AG10803 (cell line): ENCODE measurements around the gene GGA2.

Experiments used
- DNase-seq: peaks from one replicate; pipeline ENCODE4 v3.0.0; 2010; ENCODE audit warnings: low read depth
- H3K4me3 ChIP-seq: 2 replicates; pipeline ENCODE4 v1.5.1; 2011; ENCODE audit warnings: mild to moderate bottlenecking, low read length, control low read depth
- TF ChIP-seq, protein P1 (sequence below): conservative IDR thresholded peaks from 2 replicates; pipeline ENCODE4 v1.5.1; 2011; ENCODE audit warnings: mild to moderate bottlenecking, low read length, control low read depth, inconsistent platforms

GGA2 gene

DNA sequence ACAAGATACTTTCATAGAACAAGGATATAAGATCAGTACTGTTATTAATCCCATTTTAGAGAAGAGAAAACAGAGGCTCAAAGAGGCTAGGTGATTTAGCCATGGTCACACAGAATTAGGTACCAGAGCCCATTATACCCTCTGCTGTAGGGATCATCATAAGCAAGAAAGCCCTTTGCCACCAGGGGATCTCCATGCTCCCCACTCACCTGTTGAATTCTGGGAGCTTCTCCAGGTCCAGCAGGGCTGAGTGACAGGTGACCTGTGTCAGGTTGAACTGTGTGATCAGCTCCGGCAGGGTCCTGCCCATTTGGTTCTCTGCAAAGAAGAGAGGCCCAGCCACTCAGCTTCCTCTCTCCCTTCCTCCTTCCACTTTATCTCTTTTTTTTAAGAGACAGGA lies 22.2 kb upstream of the GGA2 start:
- H3K4me3 ChIP-seq = no peak overlapping the region
- TF ChIP-seq, protein P1, sequence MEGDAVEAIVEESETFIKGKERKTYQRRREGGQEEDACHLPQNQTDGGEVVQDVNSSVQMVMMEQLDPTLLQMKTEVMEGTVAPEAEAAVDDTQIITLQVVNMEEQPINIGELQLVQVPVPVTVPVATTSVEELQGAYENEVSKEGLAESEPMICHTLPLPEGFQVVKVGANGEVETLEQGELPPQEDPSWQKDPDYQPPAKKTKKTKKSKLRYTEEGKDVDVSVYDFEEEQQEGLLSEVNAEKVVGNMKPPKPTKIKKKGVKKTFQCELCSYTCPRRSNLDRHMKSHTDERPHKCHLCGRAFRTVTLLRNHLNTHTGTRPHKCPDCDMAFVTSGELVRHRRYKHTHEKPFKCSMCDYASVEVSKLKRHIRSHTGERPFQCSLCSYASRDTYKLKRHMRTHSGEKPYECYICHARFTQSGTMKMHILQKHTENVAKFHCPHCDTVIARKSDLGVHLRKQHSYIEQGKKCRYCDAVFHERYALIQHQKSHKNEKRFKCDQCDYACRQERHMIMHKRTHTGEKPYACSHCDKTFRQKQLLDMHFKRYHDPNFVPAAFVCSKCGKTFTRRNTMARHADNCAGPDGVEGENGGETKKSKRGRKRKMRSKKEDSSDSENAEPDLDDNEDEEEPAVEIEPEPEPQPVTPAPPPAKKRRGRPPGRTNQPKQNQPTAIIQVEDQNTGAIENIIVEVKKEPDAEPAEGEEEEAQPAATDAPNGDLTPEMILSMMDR = no peak
- no peak for DNase-seq

DNA sequence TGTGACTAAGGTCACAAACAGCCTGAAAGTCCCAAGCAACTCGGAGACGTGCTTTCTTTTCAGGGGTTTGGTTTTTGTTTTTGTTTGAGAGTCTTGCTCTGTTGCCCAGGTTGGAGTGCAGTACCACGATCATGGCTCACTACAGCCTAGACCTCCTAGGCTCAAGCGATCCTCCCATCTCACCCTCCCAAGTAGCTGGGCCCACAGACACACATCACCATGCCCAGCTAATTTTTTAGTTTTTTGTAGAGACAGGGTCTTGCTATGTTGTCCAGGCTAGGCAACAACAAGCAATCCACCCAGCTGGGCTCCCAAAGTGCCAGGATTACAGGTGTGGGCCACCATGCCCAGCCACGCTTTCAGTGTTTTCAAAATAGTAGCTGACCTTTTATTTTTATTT lies 19.8 kb upstream of the GGA2 start:
- no peak overlapping the region for H3K4me3 ChIP-seq
- DNase-seq = no peak
- TF ChIP-seq, protein P1 = no peak

DNA sequence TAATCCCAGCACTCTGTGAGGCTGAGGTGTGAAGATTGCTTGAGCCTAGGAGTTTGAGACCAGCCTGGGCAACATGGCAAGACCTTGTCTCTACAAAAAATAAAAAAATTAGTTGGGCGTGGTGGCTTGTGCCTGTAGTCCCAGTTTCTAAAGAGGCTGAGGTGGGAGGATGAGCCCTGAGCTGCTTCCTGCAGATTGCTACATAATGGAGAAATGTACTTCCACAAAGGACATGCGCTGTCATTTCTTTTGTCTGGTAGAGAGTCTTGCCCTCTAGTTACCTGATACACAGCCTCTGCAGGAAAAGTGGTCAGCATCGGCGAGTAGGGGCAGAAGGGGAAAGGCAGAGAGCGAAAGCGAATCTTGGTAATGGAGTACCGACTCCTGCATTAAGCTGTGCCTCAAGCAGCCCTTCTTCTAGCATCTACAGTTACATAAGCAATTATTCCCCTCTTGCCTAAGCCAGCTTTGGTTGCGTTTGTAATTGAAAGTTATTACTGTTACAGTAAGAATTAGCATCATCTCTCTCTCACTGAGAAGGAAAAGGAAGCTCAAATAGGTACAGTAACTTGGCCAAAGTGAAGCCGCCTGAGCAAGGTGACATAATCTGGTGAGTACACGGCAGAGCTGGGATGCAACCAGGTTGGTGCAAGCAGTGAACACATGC lies 18.5 kb upstream of the GGA2 start:
- H3K4me3 ChIP-seq = no peak overlapping the region
- no peak for DNase-seq
- TF ChIP-seq, protein P1 = no peak

DNA sequence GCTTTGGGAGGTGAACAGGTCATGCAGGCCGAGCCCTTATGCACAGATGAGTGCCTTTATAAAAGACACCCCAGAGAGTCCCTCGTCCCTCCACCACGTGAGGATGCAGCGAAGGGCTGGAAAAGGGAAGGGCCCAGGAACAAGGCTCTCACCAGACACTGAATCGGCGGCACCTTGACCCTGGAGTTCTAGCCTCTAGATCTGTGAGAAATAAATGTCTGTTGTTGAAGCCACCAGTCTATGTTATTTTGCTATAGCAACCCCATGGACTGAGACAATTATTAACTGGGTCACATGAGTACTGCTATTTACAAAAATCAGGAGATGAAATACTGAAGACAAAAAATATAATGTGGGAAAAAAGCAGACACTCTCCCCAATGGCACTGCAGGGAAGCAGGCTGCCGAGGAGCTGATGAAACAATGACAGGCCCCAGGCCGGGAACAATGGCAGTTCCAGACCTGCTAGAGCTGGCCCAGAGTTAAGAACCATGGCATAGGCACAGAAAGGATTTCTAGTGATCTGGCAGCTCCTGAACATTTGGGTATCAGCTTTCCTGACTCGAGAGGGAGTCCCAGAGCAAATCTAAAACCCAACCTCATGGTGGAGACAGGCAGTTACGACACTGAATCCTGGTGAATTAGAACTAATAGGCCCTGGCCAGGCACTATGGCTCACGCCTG lies 17.8 kb upstream of the GGA2 start:
- TF ChIP-seq, protein P1 = no peak
- no peak overlapping the region for H3K4me3 ChIP-seq
- no peak for DNase-seq

DNA sequence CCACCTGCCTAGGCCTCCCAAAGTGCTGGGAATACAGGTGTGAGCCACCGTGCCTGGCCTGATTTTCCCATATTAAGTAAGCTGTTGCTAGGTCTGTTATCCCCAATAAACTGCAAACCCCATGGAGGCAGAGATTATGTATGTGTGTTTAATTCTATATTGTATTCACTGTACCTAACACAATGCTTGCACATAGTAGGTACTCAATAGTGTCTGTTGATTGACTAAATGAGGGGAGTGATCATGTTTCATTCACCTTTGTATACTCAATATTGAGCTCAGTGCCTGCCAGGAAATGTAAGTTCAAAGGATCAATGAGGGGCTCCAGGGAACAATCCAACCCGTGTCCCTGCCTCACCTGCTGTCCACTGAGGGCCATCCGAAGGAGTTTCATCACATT lies 14.6 kb upstream of the GGA2 start:
- TF ChIP-seq, protein P1 = no peak

DNA sequence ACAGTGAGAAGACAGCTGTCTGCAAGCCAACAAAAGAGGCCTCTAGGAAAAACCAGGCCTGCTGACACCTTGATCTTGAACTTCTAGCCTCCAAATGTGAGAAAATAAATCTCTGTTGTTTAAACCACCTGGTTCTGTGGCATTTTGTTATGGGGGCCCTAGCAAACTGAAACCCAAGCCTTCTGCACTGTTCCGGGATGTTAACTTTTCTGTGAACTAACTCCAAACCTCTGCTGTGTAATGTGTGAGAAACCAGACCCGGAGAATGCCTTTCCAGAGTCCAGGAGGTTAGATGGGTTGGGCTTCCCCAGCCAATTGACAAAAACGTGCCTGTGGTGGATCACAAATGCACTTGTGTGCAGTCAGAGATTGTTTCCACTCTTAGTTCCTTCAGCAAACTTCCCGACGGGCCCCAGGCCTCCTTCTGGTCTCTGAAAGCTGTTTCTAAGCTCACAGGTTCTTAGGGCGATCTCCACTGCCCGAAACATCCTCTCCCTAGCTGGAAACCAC lies 13.6 kb upstream of the GGA2 start:
- TF ChIP-seq, protein P1 = no peak
- H3K4me3 ChIP-seq = no peak overlapping the region

More for the DNA sequence above, 14.6 kb upstream of the GGA2 start:
- H3K4me3 ChIP-seq = no peak overlapping the region
- DNase-seq = no peak

DNA sequence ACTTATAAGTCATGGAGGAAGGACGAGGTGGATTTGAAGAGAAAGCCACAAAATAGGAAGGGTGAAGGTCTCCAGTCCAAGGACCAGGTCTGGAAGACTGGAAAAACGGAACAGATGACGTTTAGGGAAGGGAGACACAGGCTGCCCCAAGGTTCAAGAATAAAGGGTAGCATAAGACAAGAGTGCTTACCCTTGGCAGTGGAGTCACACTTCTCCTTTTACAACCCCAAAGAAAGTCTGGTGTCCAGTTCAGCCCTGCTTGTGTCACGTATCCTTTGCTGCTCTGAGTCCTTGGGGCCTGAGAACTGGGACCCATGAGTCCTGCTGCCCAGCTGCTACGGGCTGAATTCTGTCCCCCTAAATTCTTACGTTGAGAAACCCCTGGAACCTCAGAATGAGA lies 13.0 kb upstream of the GGA2 start:
- no peak for DNase-seq
- TF ChIP-seq, protein P1 = no peak
- no peak overlapping the region for H3K4me3 ChIP-seq

More for the DNA sequence above, 13.6 kb upstream of the GGA2 start:
- DNase-seq = no peak
